NOMO-1 (cell line): ENCODE results near the gene RPS6KA2.
"Not testable (repeated sequence)": the region's sequence is repeated elsewhere in the genome, so short reads cannot be mapped to it uniquely, and the experiment has no call there.

ENCODE experiments used
- DNase-seq, 2 experiments: peaks; one replicate each; lab custom pipeline; 2025; ENCODE audit not compliant: unreplicated experiment in 2 of 2; lab: John Stamatoyannopoulos, UW

Gene RPS6KA2

DNA sequence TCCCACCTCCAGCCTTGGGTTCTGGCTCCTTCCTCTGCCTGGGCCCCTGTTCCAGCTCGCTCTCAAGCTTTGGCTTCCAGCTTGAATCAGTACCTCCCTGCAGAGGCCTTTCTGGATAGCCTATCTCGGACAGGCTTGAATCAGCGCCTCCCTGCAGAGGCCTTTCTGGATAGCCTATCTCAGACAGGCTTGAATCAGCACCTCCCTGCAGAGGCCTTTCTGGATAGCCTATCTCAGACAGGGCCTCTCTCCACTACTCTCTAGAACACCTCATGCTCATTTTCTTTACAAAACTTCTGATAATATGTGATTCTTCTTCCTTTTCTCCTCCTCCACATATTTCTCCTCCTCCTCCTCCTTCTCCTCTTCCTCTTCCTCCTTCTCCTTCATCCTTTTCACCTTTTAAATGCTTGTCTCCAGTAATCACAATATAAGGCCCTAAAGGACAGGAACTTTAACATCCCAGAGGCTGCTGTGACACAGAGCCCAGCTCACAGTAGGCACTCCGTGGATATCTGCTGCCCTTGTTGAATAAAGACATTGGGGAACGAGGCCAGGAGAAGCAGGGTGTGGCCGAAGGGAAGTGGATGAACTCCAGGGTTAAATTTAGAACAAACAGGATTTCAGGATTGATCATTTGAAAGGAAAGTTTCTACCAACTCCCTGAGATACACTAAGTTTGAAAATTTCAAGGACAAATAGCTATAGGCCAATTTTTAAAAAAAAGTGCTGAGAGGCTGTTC is 9.3 kb upstream of the RPS6KA2 start:
- no peak for DNase-seq

DNA sequence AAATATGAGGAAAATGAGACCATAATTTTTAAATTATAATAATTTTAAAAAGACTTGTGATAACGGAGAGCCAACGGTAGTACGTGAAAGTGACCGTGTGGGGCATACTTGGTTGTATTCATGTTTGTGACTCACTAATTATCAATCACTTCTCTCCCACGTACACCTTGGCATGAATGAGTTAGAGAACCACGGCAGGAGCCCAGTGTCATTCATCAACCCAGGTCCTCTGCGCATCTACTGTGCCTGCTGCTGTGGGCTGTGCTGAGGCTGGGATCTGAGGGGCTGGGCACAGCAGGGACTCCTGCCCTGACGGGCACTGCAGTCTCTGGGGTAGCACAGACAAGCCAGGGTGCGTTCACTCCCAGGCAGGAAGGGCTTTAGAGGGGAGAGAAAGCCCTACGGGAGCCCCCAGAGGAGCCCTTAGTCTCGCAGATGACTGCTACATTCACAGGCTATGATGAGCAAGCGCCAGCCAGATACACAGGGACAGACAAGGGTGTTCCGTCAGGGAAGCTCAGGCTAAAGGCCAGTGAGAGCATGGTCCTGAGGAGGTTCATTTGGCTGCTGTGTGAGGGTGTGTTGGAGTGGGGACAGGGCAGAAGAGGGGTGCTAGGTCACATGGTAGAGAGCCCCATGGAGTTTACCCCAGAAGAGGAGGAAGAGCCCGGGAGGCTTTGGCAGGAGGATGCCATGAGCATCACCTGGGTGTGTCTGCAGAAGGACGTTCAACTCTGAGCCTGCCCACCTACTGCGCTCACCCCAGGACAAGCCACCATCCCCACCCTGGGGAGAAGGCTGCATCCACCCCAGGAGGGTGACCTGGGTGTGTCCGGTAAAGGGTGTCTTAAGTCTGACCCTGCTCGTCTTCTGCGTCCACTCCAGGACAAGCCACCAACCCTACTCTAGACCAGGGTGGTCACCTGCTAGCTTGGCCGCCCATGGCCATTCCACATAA is 8.2 kb upstream of the RPS6KA2 start:
- no peak for DNase-seq

DNA sequence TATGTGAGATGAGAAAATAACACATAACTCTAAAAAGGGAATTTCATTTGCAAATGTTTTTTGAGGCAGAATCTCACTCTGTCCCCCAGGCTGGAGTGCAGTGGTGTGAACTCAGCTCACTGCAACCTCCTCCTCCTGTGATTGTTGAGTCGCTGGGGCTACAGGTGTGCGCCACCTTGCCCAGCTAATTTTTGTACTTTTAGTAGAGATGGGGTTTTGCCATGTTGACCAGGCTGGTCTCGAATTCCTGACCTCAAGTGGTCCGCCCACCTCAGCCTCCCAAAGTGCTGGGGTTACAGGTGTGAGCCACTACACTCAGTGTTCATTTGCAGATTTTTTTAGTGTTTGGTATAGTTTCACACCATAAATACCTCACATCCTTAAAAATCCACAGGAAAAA is 7.5 kb upstream of the RPS6KA2 start:
- not testable (repeated sequence) for DNase-seq

DNA sequence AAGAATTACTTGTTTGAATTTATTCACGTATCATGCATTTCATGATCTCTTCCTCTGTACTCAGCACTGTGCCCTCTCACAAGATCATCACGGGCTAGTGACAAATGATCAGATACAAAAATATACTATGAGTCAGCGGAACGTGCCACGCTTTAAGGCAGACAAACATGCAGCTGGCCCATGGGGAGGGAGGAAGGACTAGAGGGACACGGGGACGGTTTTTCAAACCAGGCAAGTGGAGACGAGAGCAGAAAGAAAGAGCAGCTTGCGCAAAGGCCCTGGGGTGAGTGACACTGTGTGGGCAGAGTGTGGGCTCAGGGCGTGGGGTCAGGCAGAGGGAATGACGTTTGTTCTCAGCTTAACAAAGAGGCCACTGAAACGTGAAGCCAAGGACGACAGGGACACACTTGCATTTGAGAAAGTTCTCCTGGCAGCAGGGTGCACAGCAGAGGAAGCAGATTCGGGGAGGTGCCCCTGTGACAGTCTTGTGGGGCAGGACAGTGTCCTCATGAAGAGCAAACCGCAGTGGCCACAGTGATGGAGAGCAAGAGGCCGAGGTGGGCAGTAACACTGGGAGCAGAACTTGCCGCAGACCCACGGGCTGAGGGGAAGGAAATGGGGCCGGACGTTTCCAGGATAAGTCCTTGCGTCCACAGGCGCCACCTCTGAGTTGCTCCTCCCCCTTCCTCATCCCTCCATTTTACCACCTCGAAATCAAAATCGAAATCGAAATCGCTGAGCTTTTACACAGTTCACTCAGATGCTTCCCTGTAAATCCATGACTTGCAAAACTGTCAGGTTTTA is 6.9 kb upstream of the RPS6KA2 start:
- DNase-seq, result peak; percentile 26 to 62

DNA sequence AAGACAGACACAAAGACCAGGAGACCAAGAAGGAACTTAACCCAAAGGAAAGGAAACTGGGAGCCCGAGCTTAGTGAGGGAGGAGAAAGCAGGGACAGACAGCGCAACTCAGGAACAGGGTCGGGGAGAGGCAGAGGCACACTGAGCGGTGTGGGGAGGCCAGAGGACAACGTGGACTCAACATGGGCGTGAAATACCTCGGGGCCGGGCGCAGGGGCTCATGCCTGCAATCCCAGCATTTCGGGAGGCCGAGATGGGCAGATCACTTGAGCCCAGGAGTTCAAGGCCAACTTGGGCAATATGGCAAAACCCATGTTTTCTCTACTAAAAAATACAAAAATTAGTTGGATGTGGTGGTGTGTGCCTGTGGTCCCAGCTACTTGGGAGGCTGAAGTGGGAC is 5.7 kb upstream of the RPS6KA2 start:
- no peak for DNase-seq

DNA sequence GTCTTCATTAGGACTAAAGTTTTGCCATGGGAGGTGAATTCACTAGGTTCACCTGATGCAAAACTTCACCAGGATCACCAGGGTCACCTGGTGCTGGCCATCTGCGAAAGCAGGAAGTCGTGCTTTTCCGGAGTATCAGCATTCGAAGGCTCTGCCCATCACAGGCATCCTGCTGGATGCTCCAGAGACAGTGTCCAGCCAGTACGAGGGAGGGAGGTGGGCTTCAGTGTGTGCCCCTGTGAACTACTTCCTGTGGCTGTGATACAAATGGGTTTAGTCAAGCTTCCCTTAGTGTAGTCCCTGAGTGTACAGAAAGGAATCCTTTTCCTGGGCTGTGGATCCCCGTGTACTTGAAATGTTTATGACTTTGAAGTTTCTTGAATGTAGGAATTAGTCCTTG is 3.4 kb upstream of the RPS6KA2 start:
- no peak for DNase-seq

DNA sequence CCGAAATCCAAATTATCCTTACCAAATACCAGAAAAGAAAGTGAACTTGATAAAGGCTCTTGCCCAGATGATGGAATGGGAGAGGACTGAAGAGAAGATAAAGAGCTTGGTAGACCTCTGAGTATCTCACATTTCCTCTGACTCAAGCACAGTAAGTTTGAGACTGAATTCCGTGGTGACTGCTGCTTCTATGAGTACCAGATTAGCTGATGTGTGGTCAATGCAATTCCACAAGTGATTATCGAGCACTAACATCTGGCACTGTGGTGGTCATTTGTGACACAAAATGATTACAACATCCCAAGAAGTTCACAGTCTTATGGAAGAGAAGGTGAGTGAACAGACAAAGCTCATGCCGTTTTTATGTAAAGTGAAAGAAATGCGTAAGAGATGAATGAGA is 2.6 kb upstream of the RPS6KA2 start:
- no peak for DNase-seq

DNA sequence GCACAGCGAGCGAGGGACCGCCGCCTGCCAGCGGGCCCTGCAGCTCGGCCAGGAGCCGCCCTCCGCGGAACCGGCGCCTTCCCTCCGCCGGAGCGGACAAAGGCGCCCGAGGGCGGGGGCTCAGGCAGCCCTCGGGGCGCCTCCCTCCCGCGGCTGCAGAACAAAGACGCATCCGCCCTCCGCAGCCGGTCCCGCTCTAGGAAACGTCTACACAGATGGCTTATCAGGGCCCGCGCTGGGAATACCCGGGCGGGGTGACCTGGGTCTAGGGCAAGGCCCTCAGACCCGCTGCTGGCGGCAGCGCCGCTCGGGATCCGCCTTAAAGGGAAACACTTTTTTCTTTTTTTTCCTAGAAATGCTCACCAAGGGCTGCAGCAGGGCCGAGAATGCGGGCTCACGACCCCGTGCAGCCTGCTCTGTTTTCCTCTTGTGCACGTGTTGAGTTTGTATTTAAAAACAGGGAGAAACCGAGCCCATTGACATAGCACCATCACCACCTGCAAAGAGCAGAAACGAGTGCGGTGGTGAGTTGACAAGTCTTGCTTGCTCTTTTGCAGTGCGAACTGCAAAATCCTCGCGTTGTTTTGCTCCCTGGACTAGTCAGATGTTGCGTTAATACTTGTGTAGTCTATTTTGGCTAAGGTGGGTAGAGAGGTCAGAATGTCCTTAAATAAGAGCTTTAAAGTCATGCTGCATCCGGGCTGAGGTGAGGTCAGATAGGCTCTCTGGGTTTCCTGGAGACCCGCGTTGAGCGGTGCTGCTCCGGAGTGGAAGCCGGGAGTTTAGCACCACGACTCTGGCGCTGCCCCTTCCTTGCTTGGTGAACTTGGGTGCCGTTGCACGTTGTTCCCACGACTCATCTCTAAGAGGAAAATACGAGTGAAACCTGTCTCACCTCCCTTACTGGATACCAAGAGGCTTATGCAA is 1.1 kb upstream of the RPS6KA2 start:
- peak; percentile 5 to 36 for DNase-seq

DNA sequence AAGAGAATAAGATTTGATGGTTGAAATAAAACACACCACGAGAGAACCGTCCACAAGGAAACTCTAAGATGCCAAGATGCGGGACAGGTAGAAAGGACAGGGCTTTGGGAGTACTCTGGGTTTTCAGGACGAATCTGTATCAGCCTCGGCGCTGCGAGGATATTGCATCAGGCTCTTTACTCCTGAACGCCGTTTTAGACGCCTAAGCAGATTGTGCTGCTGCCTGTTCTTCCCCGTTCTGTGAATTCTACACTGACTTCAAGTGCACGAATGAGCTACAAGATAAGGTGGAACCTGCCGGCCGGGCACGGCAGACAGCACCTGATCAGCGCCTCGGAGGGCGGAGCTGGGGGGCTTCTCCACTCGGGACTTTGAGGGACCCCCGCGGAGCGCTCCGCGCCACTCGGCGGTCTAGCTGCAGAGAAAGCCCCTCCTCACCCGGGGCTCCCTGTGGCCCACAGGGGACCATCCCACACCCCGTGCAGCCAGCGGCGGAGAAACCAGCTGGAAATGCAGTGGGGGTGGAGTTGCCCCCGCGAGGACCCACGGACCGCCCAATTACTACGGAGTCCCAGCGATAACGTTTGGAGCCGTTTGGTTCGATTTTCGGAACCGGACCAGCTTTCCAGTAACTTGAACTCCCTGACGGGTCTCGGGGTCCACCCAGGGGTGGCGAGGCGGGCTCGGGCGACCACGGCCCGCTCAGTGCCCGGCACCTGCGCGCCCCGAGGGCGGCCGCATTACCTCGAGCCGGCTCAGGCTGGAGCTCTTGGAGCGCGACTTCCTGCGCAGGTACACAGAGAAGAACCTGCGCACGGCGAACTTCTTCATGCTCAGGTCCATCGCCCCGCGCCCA is 646 bp downstream of the RPS6KA2 start:
- DNase-seq, result peak in 1 of 2 experiments; percentile 51

DNA sequence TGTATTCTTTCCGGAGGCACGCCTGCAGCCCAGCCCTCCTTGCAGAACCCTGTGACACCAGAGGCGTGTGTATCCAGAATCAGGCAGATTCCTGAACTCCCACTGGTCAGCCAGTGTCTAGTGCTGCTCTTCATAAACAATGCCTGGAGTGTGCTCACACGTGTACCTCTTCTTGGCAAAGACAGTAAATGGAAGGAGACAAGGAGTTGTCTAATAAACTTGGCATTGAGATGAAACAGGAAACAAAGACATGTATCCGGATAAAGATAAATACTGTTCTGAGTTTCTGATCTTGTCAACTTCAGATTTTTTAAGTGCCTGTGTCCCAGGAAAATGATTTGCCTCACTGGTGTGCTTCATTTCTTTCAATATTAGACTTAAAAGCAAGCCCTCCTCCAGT is 1.7 kb downstream of the RPS6KA2 start:
- DNase-seq, result no peak

DNA sequence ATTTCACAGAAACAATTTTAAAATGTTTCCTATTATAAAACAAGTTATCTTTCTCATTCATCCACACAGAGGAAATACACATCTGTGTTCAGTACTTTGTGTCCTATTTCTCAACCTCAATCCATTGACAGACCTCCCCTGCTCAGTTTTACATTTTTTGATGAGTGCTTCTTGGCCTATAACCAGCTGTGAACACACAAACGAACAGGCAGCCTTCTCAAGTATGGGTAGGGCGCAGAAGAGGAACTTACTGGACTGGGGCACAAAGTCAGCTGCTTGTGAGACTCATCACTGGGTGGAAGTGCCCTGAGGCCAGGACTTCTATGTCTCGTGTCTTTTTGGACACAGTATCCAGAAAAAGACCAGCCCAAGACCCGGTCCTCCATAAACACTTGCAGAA is 2.8 kb downstream of the RPS6KA2 start:
- DNase-seq, result peak; percentile 38 to 44

DNA sequence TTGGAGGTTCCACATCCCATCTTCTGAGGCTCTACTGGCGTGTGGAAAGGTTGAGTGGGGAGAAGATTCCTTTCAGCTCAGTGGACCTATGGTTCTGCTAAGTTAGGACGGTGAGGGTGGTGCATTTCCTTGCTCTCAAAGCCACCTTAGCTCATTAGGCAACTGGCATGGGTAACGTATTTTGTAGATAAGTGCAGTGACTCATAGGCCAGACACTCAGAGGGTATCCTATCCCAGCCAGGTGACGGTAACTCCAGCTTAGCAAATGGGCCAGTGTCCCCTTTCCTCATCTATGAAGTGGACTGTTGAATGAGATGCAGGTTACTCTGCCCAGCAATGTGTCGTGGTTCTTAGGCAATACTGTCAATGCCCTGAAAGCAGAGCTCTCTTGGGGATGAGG is 3.7 kb downstream of the RPS6KA2 start:
- DNase-seq, result no peak

DNA sequence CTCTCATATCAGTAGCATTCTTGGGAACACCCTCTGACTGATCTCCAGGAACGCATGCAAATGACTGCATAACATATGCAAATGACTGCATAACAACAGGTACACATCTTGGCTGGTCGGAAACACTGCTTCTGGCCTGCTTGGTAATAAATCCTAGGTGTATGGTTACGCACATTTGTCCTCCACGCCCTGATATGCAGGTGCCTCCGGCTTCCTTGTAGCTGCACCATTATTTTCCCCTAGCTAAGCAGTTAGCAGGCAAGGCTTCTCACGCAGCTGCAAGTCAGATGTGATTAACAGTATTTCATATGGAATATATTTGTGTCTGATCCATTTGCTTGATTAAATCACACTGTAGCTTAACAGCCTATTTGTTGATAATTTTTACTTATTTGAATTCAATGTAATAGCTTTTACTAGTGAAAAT is 5.9 kb downstream of the RPS6KA2 start:
- no peak for DNase-seq

DNA sequence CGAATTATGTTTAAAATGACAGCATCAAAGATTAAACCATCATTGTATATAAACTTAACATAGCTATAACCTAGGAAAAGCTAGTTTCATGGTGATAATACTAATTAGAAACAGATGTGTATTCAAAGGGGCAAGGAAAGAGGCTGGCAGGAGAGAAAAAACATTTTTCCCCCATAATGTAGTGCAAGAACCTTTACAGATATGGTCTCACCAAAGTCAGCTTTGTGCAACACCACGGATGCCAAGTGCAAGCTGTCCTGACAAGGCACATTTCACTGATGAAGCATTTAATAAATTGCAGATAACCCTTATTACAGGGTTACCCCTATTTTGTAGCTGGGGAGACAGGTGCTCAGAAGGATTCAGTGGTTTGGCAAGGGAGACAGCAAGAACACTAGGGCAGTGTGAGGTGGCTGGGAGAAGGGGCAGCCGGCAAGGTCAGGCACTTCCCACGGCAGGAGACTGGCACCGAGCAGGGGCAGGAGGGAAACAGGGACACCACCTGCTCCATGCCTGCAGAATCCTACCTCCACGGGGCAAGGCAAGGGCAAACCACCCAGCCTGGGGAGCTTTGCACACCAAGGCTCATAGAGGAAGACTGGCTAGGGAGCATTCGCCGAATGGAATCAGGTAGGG is 6.5 kb downstream of the RPS6KA2 start:
- DNase-seq, result no peak

DNA sequence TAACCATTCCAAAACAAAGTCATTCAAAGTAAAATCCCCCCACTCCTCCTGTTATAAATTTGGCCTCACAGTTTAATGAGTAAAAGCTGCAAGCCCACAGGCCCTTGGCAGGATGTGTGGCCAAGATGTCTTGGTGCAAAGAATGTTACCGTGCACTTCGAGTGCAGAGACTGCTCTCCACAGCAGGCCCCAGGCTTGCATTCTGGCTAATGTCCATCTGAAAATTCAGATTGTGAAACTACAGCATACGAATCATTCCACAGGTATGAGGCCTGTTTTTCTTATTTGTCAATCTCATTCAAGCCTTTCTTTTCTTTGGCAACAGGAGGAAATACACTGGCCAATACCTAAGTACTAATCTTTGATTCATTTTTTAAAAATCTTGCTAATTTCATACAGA is 7.1 kb downstream of the RPS6KA2 start:
- DNase-seq, result no peak

DNA sequence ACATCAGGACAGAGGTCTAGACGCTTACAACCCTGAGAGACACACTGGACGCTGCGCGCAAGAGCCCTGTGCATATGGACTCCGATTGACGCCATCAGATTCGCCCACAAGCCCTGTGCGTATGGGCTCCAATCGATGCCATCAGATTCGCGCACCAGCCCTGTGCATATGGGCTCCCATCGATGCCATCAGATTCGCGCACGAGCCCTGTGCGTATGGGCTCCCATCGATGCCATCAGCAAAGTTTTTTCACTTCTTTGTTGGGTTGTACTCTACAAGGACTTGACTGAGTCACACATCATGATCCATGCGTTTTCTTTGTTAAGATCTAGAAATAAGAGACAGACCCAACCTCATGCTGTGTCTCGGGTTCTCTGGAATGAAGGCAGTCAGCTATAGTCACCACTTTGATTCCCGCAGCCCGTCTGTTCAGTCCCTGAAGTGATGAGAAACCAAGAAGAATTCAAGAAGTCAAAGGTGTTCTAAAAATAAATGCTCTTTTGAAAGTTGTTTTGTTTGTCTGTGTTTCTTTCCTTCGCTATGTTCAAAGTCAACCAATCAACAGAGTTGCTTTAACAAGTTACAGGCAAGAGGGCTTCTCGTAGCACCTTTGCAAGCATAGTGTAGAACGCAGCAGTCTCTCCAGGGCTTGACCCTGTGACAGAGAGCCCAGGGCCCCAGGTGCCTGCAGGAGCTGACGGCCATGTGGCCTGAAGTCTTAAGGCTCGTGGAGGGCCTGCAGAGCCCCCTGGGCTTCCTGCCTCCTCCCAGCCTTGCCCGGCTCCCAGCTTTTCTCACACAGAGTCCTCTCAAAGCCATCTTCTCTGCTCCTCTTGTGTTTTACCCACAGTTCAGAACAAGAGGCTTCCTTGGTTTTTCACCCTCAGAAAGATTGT is 7.9 kb downstream of the RPS6KA2 start:
- DNase-seq, result no peak

DNA sequence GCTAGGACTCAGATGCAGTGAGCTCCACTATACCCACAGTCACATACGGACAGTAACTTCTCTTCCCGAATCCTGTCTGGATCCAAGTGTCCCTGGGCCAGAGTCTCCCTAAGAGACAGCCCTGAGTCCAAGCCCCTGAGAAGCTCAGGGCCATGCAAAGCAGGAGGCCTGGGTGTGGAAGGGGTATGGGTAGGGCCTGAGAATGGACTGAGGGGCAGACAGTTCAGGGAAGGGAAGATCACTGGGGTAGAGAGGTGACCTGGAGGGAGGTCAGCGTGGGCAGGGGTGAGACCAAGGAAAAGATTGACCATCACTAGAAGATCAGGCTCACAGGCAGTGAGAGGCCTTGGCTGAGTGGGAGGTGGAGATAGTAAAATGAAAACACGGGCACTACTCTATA is 8.8 kb downstream of the RPS6KA2 start:
- no peak for DNase-seq

DNA sequence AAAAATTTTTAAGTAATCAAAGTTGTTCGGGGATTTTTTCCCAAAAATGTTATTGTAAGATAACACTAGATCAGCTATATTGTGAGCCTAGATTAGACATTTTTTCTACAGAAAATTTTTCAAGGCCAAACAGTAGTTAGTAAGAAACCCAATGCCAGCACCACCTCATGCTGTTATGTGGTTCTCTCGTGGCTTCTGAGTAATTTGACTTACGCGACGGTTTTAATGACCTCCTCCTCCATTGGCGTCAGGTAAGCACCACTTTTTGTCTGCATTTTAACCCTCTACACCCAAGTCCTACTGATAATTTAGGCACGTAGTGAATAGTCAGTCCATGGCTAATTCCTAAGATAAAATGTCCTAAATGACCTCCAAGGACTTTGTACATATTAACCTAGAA is 9.7 kb downstream of the RPS6KA2 start:
- no peak for DNase-seq
